ENCODE measurements around the gene C1orf50. TPM values are rescaled to one million over a fixed set of nuclear protein-coding genes. Genes with fewer than 3 reads are reported as not detected.
A peak's percentile ranks its signal among the peaks of the same experiment; 100 is the strongest.

Gene C1orf50
- total RNA-seq, 2 experiments from 2014 or later, result 23.1 to 23.9 TPM

- Mint-ChIP-seq H3K4me3 (no peak overlapping the region), H3K36me3 (ENCODE audit: low read depth) (peaks cover 91% of the 10 kb centered on the region), H3K4me1 (ENCODE audit: low read depth) (peaks cover 14% of the 10 kb centered on the region), H3K27me3 (no peaks in the 10 kb centered on the region), H3K9me3 (no peaks in the 10 kb centered on the region), H3K27ac (no peak overlapping the region)
- intact Hi-C loops (cut with DNase I, micrococcal nuclease), result loop anchor here (2.0 to 5.0 kb wide), 2 partner anchors 136 to 296 kb away; no protein-coding TSS in a partner anchor
- DNase-seq (no peak), ATAC-seq (ENCODE audit: poor library complexity) (no peak)
- Histone ChIP-seq H3K4me3 (ENCODE audit: low read length) (no peak overlapping the region), H3K27me3 (ENCODE audit: control insufficient read depth in 1 of 2, insufficient read depth in 2 of 2, low read length in 2 of 2) (no peaks in the 10 kb centered on the region), H3K9me3 (ENCODE audit: control insufficient read depth in 1 of 2, insufficient read depth in 1 of 2, low read length in 2 of 2) (no peaks in the 10 kb centered on the region), H3K36me3 (ENCODE audit: insufficient read depth, low read length) (peaks cover 78% of the 10 kb centered on the region), H3K4me1 (ENCODE audit: insufficient read depth, low read length) (peaks cover 3% of the 10 kb centered on the region), H3K27ac (ENCODE audit: low read depth in 1 of 2, low read length in 2 of 2) (no peak overlapping the region)
- CTCF ChIA-PET, result interaction anchor here (3.9 kb wide), 1 partner anchor 297 kb away, joined by 19 read pairs; no protein-coding TSS in a partner anchor
- POLR2A ChIA-PET, result interaction anchor here (1.4 kb wide), 1 partner anchor 10 kb away, joined by 4 read pairs; the partner anchor contains the start of genes C1orf50 and P3H1
- TF ChIP-seq CTCF (IDR thresholded peaks at IDR 0.05), result no peak
Measured at GRCh38 chr1:42776502-42776901, 9.5 kb downstream of the C1orf50 start.

- Mint-ChIP-seq H3K27ac (no peak overlapping the region), H3K9me3 (no peaks in the 10 kb centered on the region), H3K4me1 (ENCODE audit: low read depth) (peaks cover 6% of the 10 kb centered on the region), H3K36me3 (ENCODE audit: low read depth) (peaks cover 89% of the 10 kb centered on the region), H3K4me3 (no peak overlapping the region), H3K27me3 (no peaks in the 10 kb centered on the region)
- Histone ChIP-seq H3K4me3 (ENCODE audit: low read length) (no peak overlapping the region), H3K36me3 (ENCODE audit: insufficient read depth, low read length) (peaks cover 77% of the 10 kb centered on the region), H3K9me3 (ENCODE audit: control insufficient read depth in 1 of 2, insufficient read depth in 1 of 2, low read length in 2 of 2) (no peaks in the 10 kb centered on the region), H3K4me1 (ENCODE audit: insufficient read depth, low read length) (no peaks in the 10 kb centered on the region), H3K27ac (ENCODE audit: low read depth in 1 of 2, low read length in 2 of 2) (no peak overlapping the region), H3K27me3 (ENCODE audit: control insufficient read depth in 1 of 2, insufficient read depth in 2 of 2, low read length in 2 of 2) (no peaks in the 10 kb centered on the region)
- peak; percentile 84 for ATAC-seq (ENCODE audit: poor library complexity)
- POLR2A ChIA-PET, result interaction anchor here (1.0 kb wide), 1 partner anchor 11 kb away, joined by 5 read pairs; the partner anchor contains the start of genes C1orf50 and P3H1
- peak in 8 of 14 experiments; percentile 6 to 59 (median 25) for DNase-seq
- intact Hi-C loops (cut with DNase I, micrococcal nuclease), result loop anchor here (1.0 to 5.0 kb wide), 4 partner anchors 134 to 295 kb away; no protein-coding TSS in a partner anchor
- CTCF ChIA-PET, result interaction anchor here (0.8 to 3.9 kb wide), 5 partner anchors 39 to 303 kb away, joined by 3 to 19 read pairs (median 7); partner anchors contain the start of genes ERMAP and SVBP
- TF ChIP-seq CTCF (IDR thresholded peaks at IDR 0.05), result peak; percentile 36
Measured at GRCh38 chr1:42777852-42778251, 10.8 kb downstream of the C1orf50 start.

GRCh38 chr1:42779725-42780124 lies 12.7 kb downstream of the C1orf50 start:
- H3K36me3 ChIP-seq (ENCODE audit: insufficient read depth, low read length), result peaks cover 60% of the 10 kb centered on the region
- Mint-ChIP-seq H3K27ac (no peak overlapping the region), H3K36me3 (ENCODE audit: low read depth) (peaks cover 76% of the 10 kb centered on the region), H3K27me3 (no peaks in the 10 kb centered on the region), H3K4me3 (no peak overlapping the region), H3K9me3 (no peaks in the 10 kb centered on the region), H3K4me1 (ENCODE audit: low read depth) (peaks cover 7% of the 10 kb centered on the region)
- ATAC-seq (ENCODE audit: poor library complexity) (no peak), DNase-seq (no peak)
- no peak overlapping the region for H3K4me3 ChIP-seq (ENCODE audit: low read length)
- POLR2A ChIA-PET, result interaction anchor here (1.0 to 2.4 kb wide), 2 partner anchors 10 to 13 kb away, joined by 5 to 12 read pairs; partner anchors contain the start of genes C1orf50 and P3H1
- peaks cover 3% of the 10 kb centered on the region for H3K4me1 ChIP-seq (ENCODE audit: insufficient read depth, low read length)
- H3K9me3 ChIP-seq (ENCODE audit: control insufficient read depth in 1 of 2, insufficient read depth in 1 of 2, low read length in 2 of 2), result no peaks in the 10 kb centered on the region
- no peak overlapping the region for H3K27ac ChIP-seq (ENCODE audit: low read depth in 1 of 2, low read length in 2 of 2)
- no peak for TF ChIP-seq CTCF (IDR thresholded peaks at IDR 0.05)
- no peaks in the 10 kb centered on the region for H3K27me3 ChIP-seq (ENCODE audit: control insufficient read depth in 1 of 2, insufficient read depth in 2 of 2, low read length in 2 of 2)
- CTCF ChIA-PET, result interaction anchor here (0.5 to 3.9 kb wide), 2 partner anchors 14 to 294 kb away, joined by 3 to 19 read pairs; no protein-coding TSS in a partner anchor
- intact Hi-C loops (cut with DNase I, micrococcal nuclease), result loop anchor here (2.0 to 5.0 kb wide), 3 partner anchors 133 to 1573 kb away; no protein-coding TSS in a partner anchor
